HL-60 (cell line): ENCODE measurements around the gene GTF3C6.

Source experiments
- POLR2AphosphoS5 ChIP-seq: IDR thresholded peaks from 2 replicates; pipeline ENCODE4 v1.6.1; 2012; ENCODE audit warnings: low read depth
- REST ChIP-seq: IDR thresholded peaks from 2 replicates; pipeline ENCODE4 v1.6.1; 2012; ENCODE audit warnings: low read depth; ENCODE audit not compliant: insufficient replicate concordance
- TF ChIP-seq, protein P1 (sequence below): IDR thresholded peaks from one replicate; pipeline ENCODE4 v1.5.1; 2011; ENCODE audit warnings: low read length, control low read depth, inconsistent platforms; ENCODE audit not compliant: insufficient read depth

DNA sequence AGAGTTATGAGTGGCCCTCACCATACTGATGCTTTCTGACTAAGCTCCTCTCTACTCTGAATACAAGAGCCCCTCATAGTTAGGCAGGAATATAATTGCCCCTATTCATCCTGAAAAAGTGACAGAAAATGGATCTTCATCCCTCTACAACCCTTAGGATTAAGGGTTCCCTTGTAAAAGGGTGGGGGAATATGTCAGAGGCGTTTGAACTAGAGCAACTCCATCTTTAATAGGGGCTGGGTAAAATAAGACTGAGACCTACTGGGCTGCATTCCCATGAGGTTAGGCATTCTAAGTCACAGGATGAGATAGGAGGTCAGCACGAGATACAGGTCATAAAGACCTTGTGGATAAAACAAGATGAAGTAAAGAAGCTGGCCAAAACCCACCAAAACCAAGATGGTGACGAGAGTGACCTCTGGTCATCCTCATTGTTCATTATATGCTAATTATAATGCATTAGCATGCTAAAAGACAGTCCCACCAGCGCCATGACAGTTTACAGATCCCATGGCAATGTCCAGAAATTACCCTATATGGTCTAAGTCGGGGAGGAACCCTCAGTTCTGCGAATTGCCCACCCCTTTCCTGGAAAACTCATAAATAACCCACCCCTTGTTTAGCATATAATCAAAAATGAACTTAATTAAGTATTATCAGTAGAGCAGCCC, 4.7 kb upstream of the GTF3C6 start:
- TF ChIP-seq POLR2AphosphoS5: no peak
- TF ChIP-seq, protein P1, sequence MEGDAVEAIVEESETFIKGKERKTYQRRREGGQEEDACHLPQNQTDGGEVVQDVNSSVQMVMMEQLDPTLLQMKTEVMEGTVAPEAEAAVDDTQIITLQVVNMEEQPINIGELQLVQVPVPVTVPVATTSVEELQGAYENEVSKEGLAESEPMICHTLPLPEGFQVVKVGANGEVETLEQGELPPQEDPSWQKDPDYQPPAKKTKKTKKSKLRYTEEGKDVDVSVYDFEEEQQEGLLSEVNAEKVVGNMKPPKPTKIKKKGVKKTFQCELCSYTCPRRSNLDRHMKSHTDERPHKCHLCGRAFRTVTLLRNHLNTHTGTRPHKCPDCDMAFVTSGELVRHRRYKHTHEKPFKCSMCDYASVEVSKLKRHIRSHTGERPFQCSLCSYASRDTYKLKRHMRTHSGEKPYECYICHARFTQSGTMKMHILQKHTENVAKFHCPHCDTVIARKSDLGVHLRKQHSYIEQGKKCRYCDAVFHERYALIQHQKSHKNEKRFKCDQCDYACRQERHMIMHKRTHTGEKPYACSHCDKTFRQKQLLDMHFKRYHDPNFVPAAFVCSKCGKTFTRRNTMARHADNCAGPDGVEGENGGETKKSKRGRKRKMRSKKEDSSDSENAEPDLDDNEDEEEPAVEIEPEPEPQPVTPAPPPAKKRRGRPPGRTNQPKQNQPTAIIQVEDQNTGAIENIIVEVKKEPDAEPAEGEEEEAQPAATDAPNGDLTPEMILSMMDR: no peak
- TF ChIP-seq REST: no peak
